MG63 (cell line): ENCODE measurements around the gene KCTD1. TPM values are rescaled to one million over a fixed set of nuclear protein-coding genes. Genes with fewer than 3 reads are reported as not detected.
A peak's percentile ranks its signal among the peaks of the same experiment; 100 is the strongest.

Source experiments
- DNase-seq: peaks from one replicate; pipeline ENCODE4 v3.0.0-alpha.2; 2020
- H3K27me3 ChIP-seq: fragments of 250-450 bp; sonication (Bioruptor Pico); 2 replicates; pipeline ENCODE4 v1.5.1; 2020; ENCODE audit warnings: mild to moderate bottlenecking, moderate library complexity
- H3K36me3 ChIP-seq: fragments of 250-450 bp; sonication (Bioruptor Pico); 2 replicates; pipeline ENCODE4 v1.5.1; 2020; ENCODE audit warnings: mild to moderate bottlenecking, moderate library complexity
- H3K4me3 ChIP-seq: fragments of 250-450 bp; sonication (Bioruptor Pico); 2 replicates; pipeline ENCODE4 v1.5.1; 2020; ENCODE audit warnings: mild to moderate bottlenecking, moderate library complexity
- H3K9me3 ChIP-seq: fragments of 250-450 bp; sonication (Bioruptor Pico); 2 replicates; pipeline ENCODE4 v1.5.1; 2020; ENCODE audit warnings: mild to moderate bottlenecking, moderate library complexity
- total RNA-seq: library from RNA; depleted of rRNA; stranded (reverse); fragments of >200 nt; shearing (Covaris generic); gene quantifications from 2 replicates; pipeline ENCODE4 v1.2.3, GENCODE V29; 2014; ENCODE audit warnings: low replicate concordance

Gene KCTD1
- total RNA-seq, 1 experiment from 2014 or later = 14.5 TPM

- H3K4me3 ChIP-seq = no peak overlapping the region
These were observed 69.2 kb downstream of the KCTD1 start for GRCh38 chr18:26479065-26479680.

DNA sequence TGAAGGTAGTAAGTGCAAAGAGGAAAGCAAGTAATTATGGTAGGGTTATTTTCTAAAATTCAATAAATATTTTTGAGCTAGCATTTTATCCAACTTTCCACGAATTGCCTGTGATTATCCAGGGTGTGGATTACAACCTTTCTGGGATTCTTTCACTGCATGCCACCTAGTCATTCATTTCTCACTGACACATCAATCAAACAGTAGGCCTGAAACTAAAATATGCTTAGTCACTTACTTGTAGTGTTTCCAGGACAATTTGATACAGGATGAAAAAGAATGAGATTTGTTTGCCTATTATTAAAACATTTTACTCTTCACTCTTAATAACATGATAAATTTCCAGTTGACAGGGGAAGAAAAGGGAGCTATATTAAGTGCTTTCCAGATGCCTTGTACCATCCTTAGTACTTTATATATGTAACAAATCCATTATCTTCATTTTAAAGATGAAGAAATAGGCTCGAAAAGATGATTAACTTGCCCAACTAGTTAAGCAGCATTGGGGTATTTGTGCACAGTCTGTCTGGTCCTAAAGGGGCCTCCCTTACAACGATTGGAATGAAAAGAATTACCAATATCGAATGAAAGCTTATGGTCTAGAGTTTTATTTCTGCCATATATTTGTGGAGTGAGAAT, 70.4 kb downstream of the KCTD1 start:
- no peak overlapping the region for H3K4me3 ChIP-seq
- DNase-seq = no peak

More at GRCh38 chr18:26479065-26479680, 69.2 kb downstream of the KCTD1 start:
- DNase-seq = no peak
- H3K27me3 ChIP-seq = no peaks in the 10 kb centered on the region
- H3K36me3 ChIP-seq = peaks cover 19% of the 10 kb centered on the region
- H3K9me3 ChIP-seq = no peaks in the 10 kb centered on the region

GRCh38 chr18:26476697-26477096, 71.7 kb downstream of the KCTD1 start:
- H3K36me3 ChIP-seq = peaks cover 19% of the 10 kb centered on the region
- no peaks in the 10 kb centered on the region for H3K27me3 ChIP-seq
- no peak for DNase-seq
- no peak overlapping the region for H3K4me3 ChIP-seq
- H3K9me3 ChIP-seq = no peaks in the 10 kb centered on the region

More for the DNA sequence above, 70.4 kb downstream of the KCTD1 start:
- Histone ChIP-seq H3K36me3 (peaks cover 19% of the 10 kb centered on the region), H3K9me3 (no peaks in the 10 kb centered on the region), H3K27me3 (no peaks in the 10 kb centered on the region)

DNA sequence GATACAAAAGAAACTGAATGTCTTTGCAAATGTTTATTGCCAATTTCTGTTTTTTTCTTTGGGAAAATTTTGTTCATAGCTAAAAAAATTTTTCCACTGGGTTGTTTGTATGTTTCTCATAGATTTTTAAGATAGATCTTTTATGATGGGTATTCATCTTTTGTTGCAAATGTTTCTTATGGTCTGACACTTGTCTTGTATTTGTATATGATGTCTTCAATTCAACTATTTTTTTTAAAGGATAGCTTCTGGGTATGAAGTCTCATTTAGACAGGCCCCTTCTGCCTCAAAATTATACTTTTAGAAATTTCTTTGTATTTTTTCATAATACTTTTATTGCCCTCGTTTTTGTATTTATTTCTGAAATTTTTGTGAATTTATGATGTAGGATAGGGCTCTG, 73.8 kb downstream of the KCTD1 start:
- Histone ChIP-seq H3K9me3 (no peaks in the 10 kb centered on the region), H3K36me3 (peaks cover 19% of the 10 kb centered on the region), H3K27me3 (no peaks in the 10 kb centered on the region), H3K4me3 (no peak overlapping the region)
- DNase-seq = no peak

GRCh38 chr18:26473672-26474071, 74.7 kb downstream of the KCTD1 start:
- no peak overlapping the region for H3K4me3 ChIP-seq
- peak; percentile 10 for DNase-seq

DNA sequence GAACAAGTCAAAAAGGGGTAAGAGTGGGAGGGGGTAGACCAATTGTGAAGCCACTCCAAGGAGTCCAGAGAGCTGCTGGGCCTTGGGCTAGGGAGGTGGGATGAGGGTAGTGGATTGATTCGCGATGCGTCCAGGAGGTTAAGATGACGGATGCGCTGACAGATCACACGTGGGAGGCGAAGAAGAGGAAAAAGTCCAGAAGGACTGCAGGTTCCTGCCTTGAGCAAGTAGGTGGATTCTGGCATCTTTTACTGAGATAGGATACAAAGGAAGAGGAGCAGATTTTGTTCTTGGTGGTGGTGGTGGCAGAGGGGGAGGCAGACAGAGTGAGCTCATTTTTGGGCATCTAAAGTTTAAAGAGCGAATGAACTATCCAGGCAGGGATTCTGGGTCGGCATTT, 76.5 kb downstream of the KCTD1 start:
- H3K9me3 ChIP-seq = no peaks in the 10 kb centered on the region
- no peaks in the 10 kb centered on the region for H3K27me3 ChIP-seq
- peaks cover 16% of the 10 kb centered on the region for H3K36me3 ChIP-seq
- no peak for DNase-seq
- H3K4me3 ChIP-seq = no peak overlapping the region

More at GRCh38 chr18:26473672-26474071, 74.7 kb downstream of the KCTD1 start:
- Histone ChIP-seq H3K27me3 (no peaks in the 10 kb centered on the region), H3K9me3 (no peaks in the 10 kb centered on the region), H3K36me3 (peaks cover 19% of the 10 kb centered on the region)

DNA sequence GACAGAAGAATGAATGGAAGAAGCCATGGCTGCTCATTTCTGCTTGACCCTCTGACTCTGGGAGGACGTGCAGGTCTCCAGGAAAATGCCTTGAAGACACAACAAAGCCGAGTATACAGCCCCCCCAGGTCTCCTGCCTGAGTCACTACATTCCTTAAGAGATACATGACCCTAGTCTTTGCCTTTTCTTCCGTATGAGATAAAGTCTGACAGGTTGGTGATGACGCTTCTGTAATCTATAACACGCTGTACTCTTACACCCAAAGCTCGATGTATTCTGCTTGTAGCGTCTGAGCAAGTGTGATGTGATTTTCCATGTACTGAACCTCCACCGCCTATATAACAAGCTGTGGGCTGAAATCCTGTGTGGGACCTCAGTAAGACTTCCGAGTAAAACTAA, 77.3 kb downstream of the KCTD1 start:
- Histone ChIP-seq H3K4me3 (no peak overlapping the region), H3K27me3 (no peaks in the 10 kb centered on the region), H3K36me3 (peaks cover 10% of the 10 kb centered on the region), H3K9me3 (no peaks in the 10 kb centered on the region)
- no peak for DNase-seq

GRCh38 chr18:26470011-26470637, 78.2 kb downstream of the KCTD1 start:
- Histone ChIP-seq H3K4me3 (no peak overlapping the region), H3K36me3 (peaks cover 4% of the 10 kb centered on the region), H3K27me3 (no peaks in the 10 kb centered on the region), H3K9me3 (no peaks in the 10 kb centered on the region)
- no peak for DNase-seq

- Histone ChIP-seq H3K36me3 (no peaks in the 10 kb centered on the region; the same call in 1 of the 2 replicates), H3K4me3 (no peak overlapping the region), H3K27me3 (no peaks in the 10 kb centered on the region), H3K9me3 (no peaks in the 10 kb centered on the region)
- DNase-seq = no peak
These were observed 79.4 kb downstream of the KCTD1 start for GRCh38 chr18:26468931-26469340.

GRCh38 chr18:26466026-26466425, 82.3 kb downstream of the KCTD1 start:
- DNase-seq = no peak
- Histone ChIP-seq H3K4me3 (no peak overlapping the region), H3K36me3 (no peaks in the 10 kb centered on the region; the same call in 1 of the 2 replicates), H3K27me3 (no peaks in the 10 kb centered on the region), H3K9me3 (no peaks in the 10 kb centered on the region)

DNA sequence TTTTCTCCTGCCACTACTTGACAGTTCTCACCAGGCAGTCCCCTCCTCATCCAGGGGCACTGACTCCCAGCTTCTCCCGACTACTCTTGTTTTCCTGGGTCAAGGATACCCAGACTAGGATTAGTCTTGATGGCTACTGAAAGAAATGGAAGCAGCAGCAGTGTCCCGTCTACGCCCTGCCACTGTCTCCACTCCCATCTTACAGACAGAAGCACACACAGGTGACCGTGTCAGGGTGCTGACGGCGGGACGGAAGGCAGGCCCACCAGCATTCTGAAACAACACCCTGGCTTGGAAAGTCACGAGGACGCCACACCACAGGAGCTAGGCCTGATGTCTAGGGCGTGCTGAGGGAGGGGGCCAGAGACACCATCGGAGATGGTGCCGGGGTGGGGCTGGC, 82.9 kb downstream of the KCTD1 start:
- no peak for DNase-seq
- no peak overlapping the region for H3K4me3 ChIP-seq
- no peaks in the 10 kb centered on the region; the same call in 1 of the 2 replicates for H3K36me3 ChIP-seq
- no peaks in the 10 kb centered on the region for H3K9me3 ChIP-seq
- no peaks in the 10 kb centered on the region for H3K27me3 ChIP-seq

DNA sequence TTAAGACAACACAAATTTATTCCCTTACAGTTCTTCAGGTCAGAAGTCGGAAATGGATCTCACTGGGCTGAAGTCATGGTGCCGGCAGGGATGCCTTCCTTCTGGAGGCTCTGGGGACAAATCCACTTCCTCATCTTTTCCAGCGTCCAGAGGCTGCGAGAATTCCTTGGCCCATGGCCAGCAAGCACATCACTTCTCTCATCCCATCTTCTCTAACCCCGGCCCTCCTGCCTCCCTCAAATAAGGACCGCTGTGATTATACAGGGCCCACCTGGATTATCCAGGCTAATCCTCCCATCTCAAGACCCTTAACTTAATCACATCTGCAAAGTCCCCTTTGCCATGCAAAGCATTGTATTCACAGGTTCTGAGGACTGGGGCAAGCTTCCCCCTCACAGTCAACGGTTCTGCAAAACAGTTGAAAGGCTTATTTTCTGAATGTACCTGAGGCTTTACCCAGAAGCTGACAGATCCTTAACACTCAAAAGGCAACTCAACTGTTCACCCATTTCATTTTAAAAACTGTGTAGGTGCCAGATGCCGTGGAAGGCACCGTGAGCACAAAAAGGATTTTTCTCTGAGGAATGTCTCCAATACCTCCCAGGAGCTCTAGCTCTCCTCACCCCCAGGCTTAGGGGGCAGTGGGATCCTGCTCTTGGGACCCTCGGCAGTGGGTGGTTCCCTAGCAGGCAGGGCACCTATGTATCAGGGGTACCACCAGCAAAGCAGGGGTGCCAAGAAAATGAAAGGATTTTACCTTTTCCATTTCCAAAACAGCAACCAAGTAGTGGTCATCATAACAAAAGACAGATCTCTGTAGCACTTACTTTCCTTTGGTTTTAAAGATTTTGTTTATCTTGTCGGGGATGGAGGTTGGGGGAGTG, 84.0 kb downstream of the KCTD1 start:
- H3K36me3 ChIP-seq = peaks cover 2% of the 10 kb centered on the region
- no peak for DNase-seq
- no peaks in the 10 kb centered on the region for H3K9me3 ChIP-seq
- H3K4me3 ChIP-seq = no peak overlapping the region
- H3K27me3 ChIP-seq = no peaks in the 10 kb centered on the region

GRCh38 chr18:26462355-26462754, 86.0 kb downstream of the KCTD1 start:
- no peak overlapping the region for H3K4me3 ChIP-seq
- H3K36me3 ChIP-seq = peaks cover 4% of the 10 kb centered on the region
- H3K9me3 ChIP-seq = no peaks in the 10 kb centered on the region
- H3K27me3 ChIP-seq = no peaks in the 10 kb centered on the region
- no peak for DNase-seq

DNA sequence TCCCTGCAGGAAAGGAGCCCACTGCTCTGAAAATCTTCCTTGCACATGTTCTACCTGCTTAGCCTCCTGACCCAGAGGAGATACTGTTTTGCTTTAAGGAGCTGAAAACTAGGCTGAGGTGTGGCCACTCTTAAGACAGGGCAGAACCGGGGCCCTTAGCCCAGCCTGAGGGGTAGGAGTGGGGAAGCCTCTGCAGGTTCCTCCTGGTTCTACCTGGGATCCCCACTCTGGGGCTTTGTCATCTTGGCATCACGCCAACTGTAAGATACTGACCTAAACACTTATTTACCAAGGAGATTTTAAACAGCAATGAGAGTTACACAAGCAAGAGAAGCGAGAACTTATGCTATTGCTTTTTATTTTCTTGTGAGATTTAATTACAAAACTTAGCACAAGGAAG, 86.9 kb downstream of the KCTD1 start:
- Histone ChIP-seq H3K27me3 (no peaks in the 10 kb centered on the region), H3K9me3 (no peaks in the 10 kb centered on the region), H3K4me3 (no peak overlapping the region), H3K36me3 (peaks cover 4% of the 10 kb centered on the region)
- no peak for DNase-seq

DNA sequence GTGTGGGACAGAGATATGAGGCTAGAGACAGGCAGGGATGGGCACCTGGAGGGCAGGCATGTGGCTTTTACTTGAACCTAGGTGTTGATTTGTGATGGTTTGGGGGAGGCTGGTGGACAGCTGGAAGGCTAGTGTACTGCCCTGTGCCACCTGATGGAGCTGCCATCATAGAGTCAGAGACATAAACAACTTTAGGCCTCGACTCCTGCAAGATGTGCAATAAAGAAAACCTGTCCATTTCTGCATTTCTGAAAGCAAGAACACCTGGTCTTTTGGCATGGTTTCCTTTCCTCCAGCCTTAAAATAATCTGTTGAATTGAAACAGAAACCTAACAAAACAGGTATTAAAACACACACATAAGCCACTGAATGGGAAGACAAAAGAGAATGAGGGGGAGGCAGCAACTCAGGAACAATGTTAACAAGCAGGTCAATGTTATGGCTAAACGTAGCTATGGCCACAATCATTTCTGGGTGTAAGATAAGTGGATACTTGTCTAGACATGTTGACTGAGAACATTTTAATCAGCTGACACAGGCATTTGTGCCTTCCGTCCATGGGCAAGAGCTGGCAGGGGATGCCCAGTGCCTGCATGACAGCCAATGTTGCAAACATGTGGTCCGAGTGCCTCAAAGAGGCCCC, 87.8 kb downstream of the KCTD1 start:
- no peaks in the 10 kb centered on the region for H3K27me3 ChIP-seq
- no peak for DNase-seq
- no peak overlapping the region for H3K4me3 ChIP-seq
- peaks cover 4% of the 10 kb centered on the region for H3K36me3 ChIP-seq
- H3K9me3 ChIP-seq = no peaks in the 10 kb centered on the region

DNA sequence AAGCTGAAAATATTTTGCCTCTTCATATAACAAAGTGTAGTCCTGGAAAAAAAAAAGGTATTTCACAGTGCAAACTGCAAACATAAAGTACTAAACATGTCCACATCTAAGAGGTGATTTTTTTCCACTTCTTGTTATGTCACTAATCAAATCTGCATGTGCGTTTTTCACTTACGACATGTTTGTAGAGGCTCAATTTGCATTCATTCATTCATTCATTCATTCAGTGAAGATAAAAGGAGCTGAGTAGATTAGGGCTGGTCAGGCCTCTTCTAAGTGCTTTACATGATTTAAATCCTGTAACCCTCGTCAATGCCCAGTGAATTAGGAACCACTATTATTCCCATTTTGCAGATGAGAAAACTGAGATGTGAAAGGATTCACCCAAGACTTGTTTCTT, 88.5 kb downstream of the KCTD1 start:
- peaks cover 4% of the 10 kb centered on the region for H3K36me3 ChIP-seq
- no peak overlapping the region for H3K4me3 ChIP-seq
- DNase-seq = no peak
- H3K27me3 ChIP-seq = no peaks in the 10 kb centered on the region
- H3K9me3 ChIP-seq = no peaks in the 10 kb centered on the region
